ENCODE data around the gene MRAP. TPM values are rescaled to one million over a fixed set of nuclear protein-coding genes. Genes with fewer than 3 reads are reported as not detected.
A peak's percentile ranks its signal among the peaks of the same experiment; 100 is the strongest.

The MRAP gene
- total RNA-seq, 1 donor from 2014 or later = not detected

DNA sequence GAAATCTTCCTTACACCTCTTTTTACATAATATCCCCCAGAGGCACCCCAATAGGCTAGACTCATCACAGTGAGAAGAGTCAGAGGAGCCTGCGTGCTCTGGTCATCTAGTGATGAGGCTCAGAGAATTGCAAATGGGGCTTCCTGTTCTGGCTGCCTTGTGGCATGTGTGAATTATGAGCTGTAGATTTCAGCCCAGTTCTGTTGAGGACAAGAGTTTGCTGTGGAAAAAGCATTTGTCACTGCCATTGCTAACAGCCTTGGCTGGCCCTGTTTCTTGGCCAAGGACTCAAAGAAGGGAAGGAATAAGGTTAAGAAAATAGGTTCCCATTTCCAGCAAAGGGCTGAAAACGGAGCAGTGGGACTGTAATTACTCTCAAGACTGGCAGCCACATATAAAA, 30.7 kb downstream of the MRAP start:
- no peak for DNase-seq (ENCODE audit: low spot score)
- TF ChIP-seq, protein P1, sequence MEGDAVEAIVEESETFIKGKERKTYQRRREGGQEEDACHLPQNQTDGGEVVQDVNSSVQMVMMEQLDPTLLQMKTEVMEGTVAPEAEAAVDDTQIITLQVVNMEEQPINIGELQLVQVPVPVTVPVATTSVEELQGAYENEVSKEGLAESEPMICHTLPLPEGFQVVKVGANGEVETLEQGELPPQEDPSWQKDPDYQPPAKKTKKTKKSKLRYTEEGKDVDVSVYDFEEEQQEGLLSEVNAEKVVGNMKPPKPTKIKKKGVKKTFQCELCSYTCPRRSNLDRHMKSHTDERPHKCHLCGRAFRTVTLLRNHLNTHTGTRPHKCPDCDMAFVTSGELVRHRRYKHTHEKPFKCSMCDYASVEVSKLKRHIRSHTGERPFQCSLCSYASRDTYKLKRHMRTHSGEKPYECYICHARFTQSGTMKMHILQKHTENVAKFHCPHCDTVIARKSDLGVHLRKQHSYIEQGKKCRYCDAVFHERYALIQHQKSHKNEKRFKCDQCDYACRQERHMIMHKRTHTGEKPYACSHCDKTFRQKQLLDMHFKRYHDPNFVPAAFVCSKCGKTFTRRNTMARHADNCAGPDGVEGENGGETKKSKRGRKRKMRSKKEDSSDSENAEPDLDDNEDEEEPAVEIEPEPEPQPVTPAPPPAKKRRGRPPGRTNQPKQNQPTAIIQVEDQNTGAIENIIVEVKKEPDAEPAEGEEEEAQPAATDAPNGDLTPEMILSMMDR (IDR thresholded peaks at IDR 0.05; ENCODE audit: unreplicated experiment) = no peak
- Mint-ChIP-seq H3K4me1 (ENCODE audit: unreplicated experiment) (peaks cover 19% of the 10 kb centered on the region), H3K27ac (ENCODE audit: unreplicated experiment) (no peak overlapping the region), H3K9me3 (ENCODE audit: unreplicated experiment) (no peaks in the 10 kb centered on the region), H3K27me3 (ENCODE audit: unreplicated experiment) (peaks cover 2% of the 10 kb centered on the region), H3K36me3 (ENCODE audit: low read depth, unreplicated experiment) (peaks cover 25% of the 10 kb centered on the region), H3K4me3 (ENCODE audit: unreplicated experiment) (no peak overlapping the region)

DNA sequence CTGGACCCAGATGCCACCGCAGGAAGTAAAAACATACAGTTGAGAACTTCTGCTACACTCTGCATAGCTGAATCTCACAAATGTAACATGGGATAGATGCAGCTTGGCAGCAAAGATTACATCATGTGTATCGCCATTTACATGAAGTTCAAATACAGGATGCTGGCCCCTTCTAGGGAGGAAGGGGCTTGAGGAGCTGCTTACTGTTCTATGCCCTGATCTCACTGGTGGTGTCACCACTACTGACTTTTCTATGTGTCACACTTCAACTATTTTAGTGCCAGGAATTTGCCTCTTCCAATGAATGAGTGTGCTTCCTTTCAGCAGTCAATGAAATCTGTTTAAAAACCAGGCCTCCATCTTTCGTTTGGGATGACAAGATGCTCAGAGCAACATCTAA, 31.1 kb downstream of the MRAP start:
- Mint-ChIP-seq H3K4me1 (ENCODE audit: unreplicated experiment) (peaks cover 19% of the 10 kb centered on the region), H3K27ac (ENCODE audit: unreplicated experiment) (no peak overlapping the region), H3K27me3 (ENCODE audit: unreplicated experiment) (peaks cover 3% of the 10 kb centered on the region), H3K36me3 (ENCODE audit: low read depth, unreplicated experiment) (peaks cover 22% of the 10 kb centered on the region), H3K9me3 (ENCODE audit: unreplicated experiment) (no peaks in the 10 kb centered on the region), H3K4me3 (ENCODE audit: unreplicated experiment) (no peak overlapping the region)
- no peak for DNase-seq (ENCODE audit: low spot score)
- TF ChIP-seq, protein P1 (IDR thresholded peaks at IDR 0.05; ENCODE audit: unreplicated experiment) = no peak

DNA sequence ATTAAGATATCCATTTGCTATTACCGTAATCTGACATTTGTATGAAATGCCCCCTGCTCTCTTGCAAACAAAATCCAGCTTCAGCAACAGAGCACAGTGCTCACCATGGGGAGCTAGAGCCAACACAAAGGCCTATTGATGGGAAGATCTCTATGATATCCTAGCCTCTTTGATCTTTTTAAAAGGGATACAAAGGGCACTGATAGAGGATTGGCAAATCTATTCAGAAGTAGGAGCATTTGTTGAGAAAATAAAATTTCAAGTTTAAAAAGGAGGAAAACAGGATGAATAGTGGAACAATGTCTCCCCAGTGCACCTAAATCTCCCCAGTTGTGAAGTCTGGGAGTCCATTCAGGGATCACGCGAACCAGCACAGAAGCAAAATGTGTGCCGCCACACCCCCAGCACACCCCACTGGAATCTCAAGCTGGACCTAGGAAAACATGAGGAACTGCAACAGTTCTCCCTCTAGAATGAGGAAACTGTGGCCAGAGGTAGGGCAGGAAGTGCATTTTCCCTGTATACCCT, 32.2 kb downstream of the MRAP start:
- peaks cover 4% of the 10 kb centered on the region for H3K27me3 Mint-ChIP-seq (ENCODE audit: unreplicated experiment)

DNA sequence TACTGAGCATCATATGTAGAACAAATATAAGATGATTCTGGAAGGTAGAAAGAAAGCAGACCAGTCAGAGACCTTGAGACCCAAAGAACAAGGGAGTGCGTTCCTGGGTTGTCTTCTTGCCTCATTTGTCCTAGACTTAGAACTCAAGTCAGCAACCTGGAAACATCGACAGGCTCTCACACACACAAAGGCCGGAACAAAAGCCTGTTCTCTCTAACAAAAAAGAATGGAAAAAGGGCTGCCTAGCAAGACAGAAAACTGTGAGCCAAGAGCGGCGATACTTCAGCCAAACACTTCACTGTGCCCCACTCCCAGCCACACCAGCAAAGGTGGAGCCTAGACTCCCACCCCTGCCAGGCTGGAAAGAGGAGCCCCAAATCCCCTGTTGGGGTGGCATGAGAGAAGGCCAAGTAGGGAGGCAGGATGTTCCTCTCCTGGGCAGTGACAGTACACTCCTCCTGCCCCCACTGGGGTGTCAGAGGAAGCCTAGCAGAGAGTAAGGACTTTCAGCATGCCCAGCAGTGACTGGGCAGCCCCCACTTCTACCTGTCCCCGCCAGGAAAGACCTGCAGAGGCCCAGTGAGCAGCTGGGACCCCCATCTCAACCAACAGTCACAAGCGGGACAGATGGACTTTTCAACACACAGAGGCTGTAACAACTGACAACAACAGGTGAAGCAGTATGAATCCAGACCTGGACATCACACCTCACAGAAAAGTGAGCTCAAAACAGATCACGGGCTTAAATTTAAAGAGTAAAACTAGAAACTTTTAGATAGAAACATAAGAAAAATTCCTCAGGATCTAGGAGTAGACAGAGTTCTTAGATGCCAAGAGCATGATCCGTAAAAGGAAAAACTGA, 33.0 kb downstream of the MRAP start:
- peaks cover 19% of the 10 kb centered on the region for H3K4me1 Mint-ChIP-seq (ENCODE audit: unreplicated experiment)
- no peaks in the 10 kb centered on the region for H3K9me3 Mint-ChIP-seq (ENCODE audit: unreplicated experiment)
- DNase-seq (ENCODE audit: low spot score) = no peak
- peaks cover 28% of the 10 kb centered on the region for H3K36me3 Mint-ChIP-seq (ENCODE audit: low read depth, unreplicated experiment)
- peaks cover 3% of the 10 kb centered on the region for H3K27me3 Mint-ChIP-seq (ENCODE audit: unreplicated experiment)
- TF ChIP-seq, protein P1 (IDR thresholded peaks at IDR 0.05; ENCODE audit: unreplicated experiment) = no peak
- H3K27ac Mint-ChIP-seq (ENCODE audit: unreplicated experiment) = peak overlapping the region; percentile 85
- H3K4me3 Mint-ChIP-seq (ENCODE audit: unreplicated experiment) = no peak overlapping the region

More for the DNA sequence above, 32.2 kb downstream of the MRAP start:
- no peak for DNase-seq (ENCODE audit: low spot score)
- peak overlapping the region; percentile 85 for H3K27ac Mint-ChIP-seq (ENCODE audit: unreplicated experiment)
- H3K4me1 Mint-ChIP-seq (ENCODE audit: unreplicated experiment) = peaks cover 19% of the 10 kb centered on the region
- no peak overlapping the region for H3K4me3 Mint-ChIP-seq (ENCODE audit: unreplicated experiment)
- peaks cover 23% of the 10 kb centered on the region for H3K36me3 Mint-ChIP-seq (ENCODE audit: low read depth, unreplicated experiment)
- TF ChIP-seq, protein P1 (IDR thresholded peaks at IDR 0.05; ENCODE audit: unreplicated experiment) = no peak
- no peaks in the 10 kb centered on the region for H3K9me3 Mint-ChIP-seq (ENCODE audit: unreplicated experiment)

DNA sequence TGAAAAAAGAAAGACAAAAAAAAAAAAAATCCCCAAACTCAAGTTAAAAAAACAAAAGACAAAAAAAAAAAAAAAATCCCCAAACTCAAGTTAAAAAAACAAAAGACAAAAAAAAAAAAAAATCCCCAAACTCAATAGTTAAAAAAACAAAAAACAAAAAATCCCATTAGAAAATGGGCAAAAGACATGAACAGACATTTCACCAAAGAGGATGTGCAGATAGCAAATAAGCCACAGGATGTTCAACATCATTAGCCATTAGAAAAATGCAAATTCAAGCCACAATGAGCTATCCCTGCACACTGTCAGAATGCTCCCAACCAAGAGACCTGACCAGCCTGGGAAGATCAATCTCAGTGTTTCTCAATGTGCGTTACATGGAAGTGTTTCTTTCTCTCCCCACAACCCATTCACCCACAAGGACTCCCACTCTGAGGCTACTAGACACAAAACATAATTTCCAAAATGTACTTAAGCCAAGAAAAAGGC, 33.9 kb downstream of the MRAP start:
- no peak overlapping the region for H3K27ac Mint-ChIP-seq (ENCODE audit: unreplicated experiment)

More for the DNA sequence above, 33.9 kb downstream of the MRAP start:
- TF ChIP-seq, protein P1 (IDR thresholded peaks at IDR 0.05; ENCODE audit: unreplicated experiment) = no peak
- DNase-seq (ENCODE audit: low spot score) = no peak
- H3K36me3 Mint-ChIP-seq (ENCODE audit: low read depth, unreplicated experiment) = peaks cover 28% of the 10 kb centered on the region
- peaks cover 4% of the 10 kb centered on the region for H3K27me3 Mint-ChIP-seq (ENCODE audit: unreplicated experiment)
- H3K9me3 Mint-ChIP-seq (ENCODE audit: unreplicated experiment) = no peaks in the 10 kb centered on the region
- peaks cover 19% of the 10 kb centered on the region for H3K4me1 Mint-ChIP-seq (ENCODE audit: unreplicated experiment)
- H3K4me3 Mint-ChIP-seq (ENCODE audit: unreplicated experiment) = no peak overlapping the region
